GM18520 (cell line): ENCODE results near the gene KATNBL1.
"Not testable (repeated sequence)": the region's sequence is repeated elsewhere in the genome, so short reads cannot be mapped to it uniquely, and the experiment has no call there.

Experiments
- ATAC-seq: cut with Tn5 transposase; IDR thresholded peaks from one replicate; pipeline ENCODE4 v1.9.1; 2021; ENCODE audit not compliant: unreplicated experiment

The KATNBL1 gene

GRCh38 chr15:34203936-34204335, 6.0 kb downstream of the KATNBL1 start:
- no peak for ATAC-seq

DNA sequence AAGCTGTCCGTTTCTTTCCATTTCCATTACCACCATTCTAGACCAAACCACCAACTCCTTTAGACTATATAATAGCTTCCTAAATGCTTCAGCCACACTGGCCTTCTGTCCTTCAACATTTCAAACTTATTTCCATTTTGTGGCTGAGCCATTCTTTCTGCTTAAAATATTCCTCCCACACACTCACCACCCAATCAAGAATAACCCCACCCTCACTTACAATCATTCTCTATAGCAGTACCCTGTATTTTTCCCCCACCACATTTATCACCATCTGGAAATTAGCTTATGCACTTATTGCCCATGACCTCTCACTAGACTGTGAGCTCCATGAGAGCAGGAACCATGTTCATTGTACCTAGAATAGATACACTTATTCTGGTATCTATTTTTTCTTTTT, 6.6 kb downstream of the KATNBL1 start:
- no peak for ATAC-seq

DNA sequence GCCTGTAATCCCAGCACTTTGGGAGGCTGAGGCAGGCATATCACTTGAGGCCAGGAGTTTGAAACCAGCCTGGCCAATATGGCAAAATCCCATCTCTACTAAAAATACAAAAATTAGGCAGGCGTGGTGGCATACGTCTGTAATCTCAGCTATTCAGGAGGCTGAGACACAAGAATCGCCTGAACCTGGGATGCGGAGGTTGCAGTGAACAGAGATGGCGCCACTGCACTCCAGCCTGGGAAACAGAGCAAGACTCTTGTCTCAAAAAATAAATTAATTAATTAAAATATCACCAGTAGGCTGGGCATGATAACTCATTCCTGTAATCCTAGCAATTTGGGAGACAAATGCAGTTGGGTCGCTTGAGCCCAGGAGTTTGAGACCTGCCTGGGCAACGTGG, 16.6 kb downstream of the KATNBL1 start:
- ATAC-seq: not testable (repeated sequence)

- no peak for ATAC-seq
Measured at GRCh38 chr15:34188711-34189110, 21.2 kb downstream of the KATNBL1 start.

DNA sequence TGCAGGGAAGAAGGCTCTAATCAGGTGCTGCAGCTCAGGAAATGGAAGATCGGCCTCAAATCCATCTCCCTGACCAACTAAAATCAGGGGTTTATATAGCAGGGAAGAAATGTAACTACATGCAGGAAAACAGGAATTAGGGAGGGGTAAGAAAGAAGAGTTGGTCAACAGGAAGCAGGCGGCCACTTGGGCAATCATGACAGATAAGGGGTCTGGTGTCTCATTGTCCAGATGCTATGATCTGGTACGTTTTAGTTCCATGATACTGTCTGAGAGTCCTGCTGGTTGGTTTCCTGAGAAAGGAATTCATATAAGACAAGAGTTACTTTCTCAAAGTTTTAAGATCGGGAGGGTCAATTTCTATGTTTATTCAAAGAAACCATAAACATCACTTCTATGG, 24.2 kb downstream of the KATNBL1 start:
- no peak for ATAC-seq

GRCh38 chr15:34182942-34183341, 27.0 kb downstream of the KATNBL1 start:
- ATAC-seq: no peak

DNA sequence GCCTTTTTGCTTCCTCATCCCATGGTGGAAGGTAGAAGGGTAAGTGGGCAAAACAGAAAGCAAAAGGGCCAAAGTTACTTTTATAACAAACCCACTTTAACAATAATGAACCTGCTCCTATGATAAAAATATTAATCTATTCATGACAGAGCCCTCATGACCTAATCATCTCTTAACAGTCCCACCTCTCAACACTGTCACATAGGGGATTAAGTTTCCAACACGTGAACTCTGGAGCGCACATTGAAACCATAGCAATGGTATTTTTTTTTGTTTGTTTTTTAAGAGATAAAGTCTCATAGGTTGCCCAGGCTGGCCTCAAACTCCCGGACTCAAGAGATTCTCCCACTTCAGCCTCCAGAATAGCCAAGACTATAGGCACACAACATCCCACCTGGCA, 30.7 kb downstream of the KATNBL1 start:
- ATAC-seq: no peak

GRCh38 chr15:34165987-34166573, 43.8 kb downstream of the KATNBL1 start:
- ATAC-seq: not testable (repeated sequence)

GRCh38 chr15:34161329-34161963, 48.5 kb downstream of the KATNBL1 start:
- ATAC-seq: no peak

DNA sequence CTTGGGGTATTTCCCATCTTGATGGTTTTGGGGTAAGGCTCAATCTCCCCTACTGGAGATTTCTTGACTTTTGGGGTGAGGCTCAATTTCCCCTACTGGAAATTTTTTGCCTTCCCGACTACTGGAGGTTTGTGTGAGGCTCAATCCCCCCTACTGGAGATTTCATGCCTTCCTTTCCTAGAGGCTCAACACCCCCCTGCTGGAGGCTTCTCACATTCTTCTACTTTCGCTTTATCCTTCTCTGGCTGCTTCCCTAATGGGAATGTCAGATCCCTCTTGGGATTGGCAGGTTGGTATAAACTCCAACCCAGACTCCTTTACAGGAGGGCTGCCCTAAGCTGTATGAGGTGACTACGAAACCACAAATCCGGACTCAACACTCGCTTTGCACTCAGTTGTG, 49.2 kb downstream of the KATNBL1 start:
- ATAC-seq: no peak

DNA sequence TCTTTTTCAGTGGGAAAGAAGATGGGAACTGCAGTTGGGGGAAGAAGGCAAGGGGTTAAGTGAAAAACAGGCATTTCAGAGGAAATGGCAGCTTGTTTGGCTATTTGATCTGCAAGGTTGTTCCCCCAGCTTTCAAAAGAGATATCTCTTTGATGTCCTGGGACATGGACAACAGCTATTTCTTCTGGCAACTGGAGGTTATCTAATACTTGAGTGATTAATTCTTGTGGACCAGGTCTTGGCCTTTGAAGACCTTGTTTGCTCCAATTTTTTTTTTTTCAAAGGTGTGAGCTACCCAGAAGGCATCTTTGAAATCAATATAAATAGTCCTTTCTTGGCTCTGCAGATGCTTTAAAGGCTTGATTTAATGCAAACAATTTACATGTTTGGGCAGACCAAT, 51.5 kb downstream of the KATNBL1 start:
- ATAC-seq: no peak

DNA sequence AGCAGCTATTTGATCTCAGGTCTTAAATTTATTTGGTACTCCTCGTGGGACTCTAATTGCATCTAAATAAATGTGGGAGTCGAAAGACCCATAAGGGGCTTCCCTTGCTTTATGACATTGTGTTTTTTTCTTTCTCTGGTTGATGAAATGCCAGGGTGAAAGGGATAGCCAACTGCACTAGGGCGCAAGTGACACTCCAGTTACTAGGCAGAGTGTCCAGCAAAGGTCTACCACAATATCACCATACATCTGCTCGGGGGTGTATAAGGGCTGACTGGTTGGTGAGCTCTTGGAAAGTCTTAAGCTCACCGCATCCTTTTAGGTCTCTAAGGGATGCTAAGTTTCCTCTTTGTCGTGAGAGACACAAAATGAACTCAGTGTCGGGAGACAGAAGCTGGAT, 54.0 kb downstream of the KATNBL1 start:
- ATAC-seq: no peak

DNA sequence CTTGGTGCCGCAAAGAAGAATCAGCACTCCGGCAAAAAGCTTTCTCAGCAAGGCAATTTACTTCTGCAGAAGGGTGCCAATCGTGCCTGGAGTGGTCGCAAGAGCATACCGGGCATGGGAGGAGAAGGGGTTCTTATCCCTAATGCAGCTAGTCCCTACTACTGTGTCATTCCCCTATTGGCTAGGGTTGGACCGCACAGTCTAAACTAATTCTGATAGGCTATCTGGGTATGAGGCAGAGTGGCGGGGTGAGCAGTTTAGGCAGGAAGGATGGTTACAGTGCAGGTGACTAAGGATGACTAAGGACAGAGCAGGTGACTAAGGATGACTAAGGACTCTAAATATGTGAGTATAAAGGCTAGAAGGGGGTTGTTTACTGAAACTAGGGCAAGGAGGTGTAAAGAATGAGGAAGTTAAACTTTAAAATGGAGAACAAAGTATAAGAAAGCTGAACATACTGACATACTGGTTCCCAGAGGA, 55.1 kb downstream of the KATNBL1 start:
- no peak for ATAC-seq

DNA sequence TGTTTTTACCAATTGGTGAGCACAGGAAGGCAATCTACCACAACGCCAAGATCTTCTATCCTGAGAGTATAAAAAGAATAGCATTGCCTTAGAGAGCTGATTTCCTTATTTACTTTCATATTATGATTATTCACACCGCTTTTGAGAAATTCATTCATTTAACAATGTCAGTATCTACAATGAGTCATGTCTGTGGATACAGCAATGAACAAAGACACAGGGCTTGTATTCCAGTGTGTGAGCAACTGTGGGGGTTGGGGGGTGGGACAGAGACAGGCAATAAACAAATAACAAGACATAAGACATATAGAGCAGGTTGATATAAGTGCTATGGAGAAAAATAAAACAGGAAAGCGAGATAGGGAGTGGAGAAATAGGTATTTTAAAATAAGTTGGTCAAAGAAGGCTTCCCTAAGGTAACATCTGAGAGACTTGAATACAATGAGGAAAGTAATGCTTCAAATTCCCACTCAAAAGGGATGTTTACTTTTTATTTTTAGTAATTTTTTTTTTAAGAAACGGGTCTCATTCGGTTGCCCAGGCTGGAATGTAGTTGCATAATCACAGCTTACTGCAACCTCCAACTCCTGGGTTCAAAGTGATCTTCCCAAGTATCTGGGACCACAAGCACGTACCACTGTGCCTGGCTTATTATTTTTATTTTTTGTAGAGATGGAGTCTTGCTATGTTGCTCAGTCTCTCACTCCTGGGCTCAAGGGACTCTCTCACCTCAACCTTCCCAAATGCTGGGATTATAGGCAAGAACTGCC, 62.3 kb downstream of the KATNBL1 start:
- no peak for ATAC-seq

GRCh38 chr15:34133511-34133910, 76.4 kb downstream of the KATNBL1 start:
- ATAC-seq: no peak

- no peak for ATAC-seq
Measured at GRCh38 chr15:34132881-34133280, 77.0 kb downstream of the KATNBL1 start.

DNA sequence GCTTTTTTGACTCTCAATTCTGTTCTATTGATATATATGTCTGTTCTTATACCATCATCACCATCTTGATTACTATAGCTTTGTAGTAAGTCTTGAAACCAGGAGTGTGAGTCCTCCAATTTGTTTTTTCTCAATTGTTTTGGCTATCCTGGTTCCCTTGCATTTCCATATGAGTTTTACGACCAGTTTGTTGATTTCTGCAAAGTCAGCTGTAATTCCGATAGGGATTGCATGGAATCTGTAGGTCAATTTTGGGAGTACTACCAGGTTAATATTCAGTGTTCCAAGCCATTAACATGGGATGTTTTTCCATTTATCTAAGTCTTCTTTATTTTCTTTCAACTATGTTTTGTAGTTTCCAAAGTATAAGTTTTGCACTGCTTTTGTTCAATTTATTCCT, 81.0 kb downstream of the KATNBL1 start:
- no peak for ATAC-seq

DNA sequence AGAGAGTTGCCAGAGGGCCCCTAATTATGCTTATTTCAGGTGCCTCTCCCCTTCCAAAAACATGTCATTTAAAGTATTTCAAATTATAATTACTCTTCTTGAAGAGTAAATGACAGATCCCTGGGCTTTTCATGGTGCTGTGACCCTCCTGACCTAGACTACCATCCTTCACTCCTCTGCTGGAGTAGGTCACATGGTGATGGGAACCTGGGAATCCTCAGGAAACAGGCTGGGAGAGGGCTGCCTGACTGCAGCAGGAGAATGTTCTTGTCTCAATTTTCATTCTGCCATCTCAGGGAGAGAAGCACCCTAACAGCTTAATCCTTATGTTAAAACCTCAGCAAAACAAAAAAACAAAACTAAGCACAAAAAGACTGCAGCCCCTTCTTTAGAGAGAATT, 83.4 kb downstream of the KATNBL1 start:
- ATAC-seq: no peak

GRCh38 chr15:34125945-34126344, 84.0 kb downstream of the KATNBL1 start:
- no peak for ATAC-seq

DNA sequence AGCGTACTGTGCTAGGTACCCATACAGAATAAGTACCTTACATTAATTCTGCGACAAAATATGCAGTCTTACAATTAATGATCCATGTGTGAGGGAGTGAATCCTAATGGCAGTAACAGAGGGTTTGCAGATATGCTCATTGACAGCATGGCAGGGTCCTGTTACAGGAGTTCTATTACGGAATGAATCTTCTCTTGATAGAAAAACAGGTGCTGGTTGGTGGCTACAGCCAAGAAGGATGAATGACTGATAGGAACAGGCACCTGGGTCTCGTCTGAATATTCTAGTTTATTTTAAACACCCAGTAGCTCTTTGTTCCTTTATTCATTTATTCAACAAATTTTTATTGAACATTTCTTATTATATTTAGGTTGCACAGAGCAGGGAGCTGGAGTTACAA, 85.2 kb downstream of the KATNBL1 start:
- no peak for ATAC-seq

DNA sequence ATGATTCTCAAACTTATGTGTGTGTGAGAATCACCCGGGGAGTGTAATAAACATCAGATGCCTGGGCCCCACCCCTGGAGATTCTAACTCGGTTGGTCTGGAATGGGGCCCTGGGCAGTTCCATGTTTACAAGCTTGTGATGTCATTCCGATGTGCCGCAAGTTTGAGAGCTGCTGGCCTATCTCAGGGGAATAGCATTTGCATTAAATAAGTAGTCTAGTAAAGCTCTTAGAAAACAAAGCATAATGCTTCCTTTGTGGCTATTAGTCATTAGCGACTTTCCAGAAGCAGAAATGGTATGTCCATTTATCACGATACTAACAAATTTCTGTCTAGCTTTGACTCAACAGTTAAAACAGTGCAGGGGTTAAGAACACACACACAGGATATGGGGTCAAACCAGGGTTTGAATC, 87.1 kb downstream of the KATNBL1 start:
- ATAC-seq: peak; percentile 80

DNA sequence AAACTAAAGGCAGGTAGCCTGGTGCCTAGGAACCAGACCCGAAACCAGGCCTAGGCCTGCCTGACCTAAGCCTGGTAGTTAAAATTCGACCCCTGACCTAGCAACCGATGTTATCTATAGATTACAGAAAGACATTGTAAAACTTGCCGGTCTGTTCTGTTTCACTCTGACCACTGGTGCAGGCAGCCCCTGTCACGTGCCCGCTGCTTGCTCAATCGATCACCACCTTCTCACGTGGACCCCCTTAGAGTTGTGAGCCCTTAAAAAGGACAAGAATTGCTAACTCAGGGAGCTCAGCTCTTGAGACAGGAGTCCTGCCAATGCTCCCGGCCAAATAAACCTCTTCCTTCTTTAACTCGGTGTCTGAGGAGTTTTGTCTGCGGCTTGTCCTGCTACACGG, 88.1 kb downstream of the KATNBL1 start:
- ATAC-seq: not testable (repeated sequence)
